ENCODE measurements around the gene PCDHGB5. TPM values are rescaled to one million over a fixed set of nuclear protein-coding genes. Genes with fewer than 3 reads are reported as not detected.

Gene PCDHGB5
- polyA plus RNA-seq, 3 donors: 0.01 to 0.08 TPM; not detected in 1

DNA sequence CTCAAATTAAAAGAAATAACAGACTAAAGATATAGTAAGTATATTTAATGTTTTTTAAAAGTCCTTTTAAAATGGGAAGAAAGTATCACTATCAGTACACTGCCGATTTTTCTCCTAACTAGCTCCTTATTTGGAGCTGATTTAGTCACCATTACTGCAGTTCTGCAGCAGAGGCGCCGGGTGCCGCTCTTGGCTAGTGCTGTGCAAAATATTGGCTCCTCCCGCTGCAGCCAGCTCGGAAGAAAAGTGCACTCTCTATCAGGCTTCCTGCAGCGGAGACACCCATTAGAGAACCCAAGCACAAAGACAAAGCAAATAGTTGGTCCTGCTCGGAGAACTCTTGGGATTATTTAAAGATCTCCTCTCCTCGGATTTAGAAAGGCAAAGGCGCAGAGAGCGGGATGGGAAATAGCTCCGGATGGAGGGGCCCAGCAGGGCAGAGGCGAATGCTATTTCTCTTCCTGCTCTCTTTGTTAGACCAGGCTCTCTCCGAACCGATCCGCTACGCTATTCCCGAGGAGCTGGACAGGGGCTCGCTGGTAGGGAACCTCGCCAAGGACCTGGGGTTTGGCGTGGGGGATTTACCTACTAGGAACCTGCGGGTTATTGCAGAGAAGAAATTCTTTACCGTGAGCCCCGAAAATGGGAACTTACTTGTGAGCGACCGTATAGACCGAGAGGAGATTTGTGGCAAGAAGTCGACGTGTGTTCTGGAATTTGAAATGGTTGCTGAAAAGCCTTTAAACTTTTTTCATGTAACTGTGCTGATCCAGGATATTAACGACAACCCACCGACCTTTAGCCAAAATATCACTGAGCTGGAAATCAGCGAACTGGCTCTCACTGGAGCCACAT lies 27.5 kb upstream of the PCDHGB5 start, which contains the start of gene PCDHGB3:
Gene PCDHGB3 (plus strand): TSS at position 249 of the 855 bp plus-strand sequence. CDS start 153 bp downstream, at position 402.
- peaks cover 6 to 12% of the 10 kb centered on the region in 2 donors for H3K36me3 Mint-ChIP-seq
- TF ChIP-seq, protein P1, sequence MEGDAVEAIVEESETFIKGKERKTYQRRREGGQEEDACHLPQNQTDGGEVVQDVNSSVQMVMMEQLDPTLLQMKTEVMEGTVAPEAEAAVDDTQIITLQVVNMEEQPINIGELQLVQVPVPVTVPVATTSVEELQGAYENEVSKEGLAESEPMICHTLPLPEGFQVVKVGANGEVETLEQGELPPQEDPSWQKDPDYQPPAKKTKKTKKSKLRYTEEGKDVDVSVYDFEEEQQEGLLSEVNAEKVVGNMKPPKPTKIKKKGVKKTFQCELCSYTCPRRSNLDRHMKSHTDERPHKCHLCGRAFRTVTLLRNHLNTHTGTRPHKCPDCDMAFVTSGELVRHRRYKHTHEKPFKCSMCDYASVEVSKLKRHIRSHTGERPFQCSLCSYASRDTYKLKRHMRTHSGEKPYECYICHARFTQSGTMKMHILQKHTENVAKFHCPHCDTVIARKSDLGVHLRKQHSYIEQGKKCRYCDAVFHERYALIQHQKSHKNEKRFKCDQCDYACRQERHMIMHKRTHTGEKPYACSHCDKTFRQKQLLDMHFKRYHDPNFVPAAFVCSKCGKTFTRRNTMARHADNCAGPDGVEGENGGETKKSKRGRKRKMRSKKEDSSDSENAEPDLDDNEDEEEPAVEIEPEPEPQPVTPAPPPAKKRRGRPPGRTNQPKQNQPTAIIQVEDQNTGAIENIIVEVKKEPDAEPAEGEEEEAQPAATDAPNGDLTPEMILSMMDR (IDR thresholded peaks at IDR 0.05): no peak
- WGBS (ENCODE audit: insufficient coverage): 19% methylated on average over 30 of the region's 32 CpGs
- peaks cover 44 to 79% (median 68%) of the 10 kb centered on the region in 7 donors for H3K9me3 Mint-ChIP-seq
- no peak within 1 kb of the TSS for H3K27ac ChIP-seq (ENCODE audit: low read depth in 1 of 2, low read length in 2 of 2)
- DNase-seq: no peak
- no peak within 1 kb of the TSS for H3K9ac ChIP-seq (ENCODE audit: insufficient read depth, low read length, poor library complexity, severe bottlenecking)
- no peak within 1 kb of the TSS for H3K27ac Mint-ChIP-seq
- H4K20me1 ChIP-seq (ENCODE audit: insufficient read depth, low read length): no peaks in the 10 kb centered on the region
- H3K4me3 ChIP-seq (replicated peaks in 1 of 3; ENCODE audit: low read depth in 2 of 3, low read length in 3 of 3): peak within 1 kb of the TSS in 2 of 3 experiments; percentile 8 to 53
- H3K4me1 Mint-ChIP-seq: peaks cover 8% of the 10 kb centered on the region
- H3K27me3 ChIP-seq (ENCODE audit: control insufficient read depth in 2 of 2, insufficient read depth in 2 of 2, low read length in 2 of 2): peaks cover 44 to 100% of the 10 kb centered on the region in 2 donors
- H3K27me3 Mint-ChIP-seq (ENCODE audit: low read depth in 3 of 3): peaks cover 60 to 78% (median 75%) of the 10 kb centered on the region in 3 donors
- H3K4me2 ChIP-seq (replicated peaks; ENCODE audit: extremely low read depth, low read length, poor library complexity, severe bottlenecking): peak within 1 kb of the TSS; percentile 58
- peaks cover 59 to 66% of the 10 kb centered on the region in 2 donors for H3K9me3 ChIP-seq (replicated peaks in 1 of 2; ENCODE audit: control insufficient read depth in 1 of 2, insufficient read depth in 1 of 2, low read length in 2 of 2)
- no peaks in the 10 kb centered on the region for H3K36me3 ChIP-seq (replicated peaks in 1 of 2; ENCODE audit: control insufficient read depth in 1 of 2, insufficient read depth in 2 of 2, low read length in 2 of 2)
- H2AFZ ChIP-seq (ENCODE audit: insufficient read depth, low read depth, low read length, poor library complexity, severe bottlenecking): no peak within 1 kb of the TSS
- peak within 1 kb of the TSS; percentile 68 to 88 for H3K4me3 Mint-ChIP-seq
- no peaks in the 10 kb centered on the region for H3K4me1 ChIP-seq (ENCODE audit: control insufficient read depth in 1 of 2, insufficient read depth in 2 of 2, low read length in 2 of 2)
- intact Hi-C loops (cut with micrococcal nuclease): no loop called here
- no peaks in the 10 kb centered on the region for H3K79me2 ChIP-seq (ENCODE audit: insufficient read depth, low read length)

DNA sequence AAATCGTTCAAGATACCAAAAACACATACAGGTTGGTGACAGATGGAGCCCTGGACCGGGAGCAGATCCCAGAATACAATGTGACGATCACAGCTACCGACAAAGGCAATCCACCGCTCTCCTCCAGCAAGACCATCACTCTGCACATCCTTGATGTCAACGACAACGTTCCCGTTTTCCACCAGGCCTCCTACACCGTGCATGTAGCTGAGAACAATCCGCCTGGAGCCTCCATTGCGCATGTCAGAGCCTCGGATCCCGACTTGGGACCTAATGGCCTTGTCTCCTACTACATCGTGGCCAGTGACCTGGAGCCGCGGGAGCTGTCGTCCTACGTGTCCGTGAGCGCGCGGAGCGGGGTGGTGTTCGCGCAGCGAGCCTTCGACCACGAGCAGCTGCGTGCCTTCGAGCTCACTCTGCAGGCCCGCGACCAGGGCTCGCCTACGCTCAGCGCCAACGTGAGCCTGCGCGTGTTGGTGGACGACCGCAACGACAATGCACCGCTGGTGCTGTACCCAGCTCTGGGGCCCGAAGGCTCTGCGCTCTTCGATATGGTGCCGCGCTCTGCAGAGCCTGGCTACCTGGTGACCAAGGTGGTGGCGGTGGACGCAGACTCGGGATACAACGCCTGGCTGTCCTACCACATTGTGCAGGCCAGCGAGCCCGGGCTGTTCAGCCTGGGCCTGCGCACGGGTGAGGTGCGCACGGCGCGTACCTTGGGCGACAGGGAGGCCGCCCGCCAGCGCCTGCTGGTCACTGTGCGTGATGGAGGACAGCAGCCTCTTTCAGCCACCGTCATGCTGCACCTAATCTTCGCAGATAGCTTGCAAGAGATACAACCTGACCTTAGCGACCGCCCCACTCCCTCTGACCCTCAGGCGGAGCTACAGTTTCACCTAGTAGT lies 25.9 kb upstream of the PCDHGB5 start:
- WGBS (ENCODE audit: insufficient coverage): 40% methylated on average over 69 of the region's 69 CpGs
- Mint-ChIP-seq H3K36me3 (peaks cover 6 to 11% of the 10 kb centered on the region in 2 donors), H3K4me3 (peak overlapping the region in 1 of 2 donors; percentile 59), H3K27me3 (ENCODE audit: low read depth in 3 of 3) (peaks cover 46 to 77% (median 72%) of the 10 kb centered on the region in 3 donors), H3K9me3 (peaks cover 42 to 79% (median 67%) of the 10 kb centered on the region in 7 donors), H3K4me1 (peaks cover 8% of the 10 kb centered on the region), H3K27ac (no peak overlapping the region)
- Histone ChIP-seq H2AFZ (ENCODE audit: insufficient read depth, low read depth, low read length, poor library complexity, severe bottlenecking) (no peak overlapping the region), H3K36me3 (replicated peaks in 1 of 2; ENCODE audit: control insufficient read depth in 1 of 2, insufficient read depth in 2 of 2, low read length in 2 of 2) (no peaks in the 10 kb centered on the region), H3K4me3 (replicated peaks in 1 of 3; ENCODE audit: low read depth in 2 of 3, low read length in 3 of 3) (no peak overlapping the region), H3K9ac (ENCODE audit: insufficient read depth, low read length, poor library complexity, severe bottlenecking) (no peak overlapping the region), H3K4me1 (ENCODE audit: control insufficient read depth in 1 of 2, insufficient read depth in 2 of 2, low read length in 2 of 2) (no peaks in the 10 kb centered on the region), H3K79me2 (ENCODE audit: insufficient read depth, low read length) (no peaks in the 10 kb centered on the region), H4K20me1 (ENCODE audit: insufficient read depth, low read length) (no peaks in the 10 kb centered on the region), H3K27me3 (ENCODE audit: control insufficient read depth in 2 of 2, insufficient read depth in 2 of 2, low read length in 2 of 2) (peaks cover 37 to 96% of the 10 kb centered on the region in 2 donors), H3K27ac (ENCODE audit: low read depth in 1 of 2, low read length in 2 of 2) (no peak overlapping the region), H3K4me2 (replicated peaks; ENCODE audit: extremely low read depth, low read length, poor library complexity, severe bottlenecking) (no peak overlapping the region), H3K9me3 (replicated peaks in 1 of 2; ENCODE audit: control insufficient read depth in 1 of 2, insufficient read depth in 1 of 2, low read length in 2 of 2) (peaks cover 59 to 66% of the 10 kb centered on the region in 2 donors)
- TF ChIP-seq, protein P1 (IDR thresholded peaks at IDR 0.05): no peak
- intact Hi-C loops (cut with micrococcal nuclease): no loop called here
- no peak for DNase-seq
